Activated CD8-positive, alpha-beta memory T cell treated with anti-CD3 and anti-CD28 coated beads, Interleukin-2, amount 50 U/mL, for 1 hour (primary cell): ENCODE measurements around the gene UQCRC2.
"Not testable (repeated sequence)": the region's sequence is repeated elsewhere in the genome, so short reads cannot be mapped to it uniquely, and the experiment has no call there.

Experiments
- DNase-seq: peaks from one replicate; pipeline ENCODE4 v3.0.0-alpha.2; 2020; ENCODE audit errors: extremely low read depth

UQCRC2 gene

DNA sequence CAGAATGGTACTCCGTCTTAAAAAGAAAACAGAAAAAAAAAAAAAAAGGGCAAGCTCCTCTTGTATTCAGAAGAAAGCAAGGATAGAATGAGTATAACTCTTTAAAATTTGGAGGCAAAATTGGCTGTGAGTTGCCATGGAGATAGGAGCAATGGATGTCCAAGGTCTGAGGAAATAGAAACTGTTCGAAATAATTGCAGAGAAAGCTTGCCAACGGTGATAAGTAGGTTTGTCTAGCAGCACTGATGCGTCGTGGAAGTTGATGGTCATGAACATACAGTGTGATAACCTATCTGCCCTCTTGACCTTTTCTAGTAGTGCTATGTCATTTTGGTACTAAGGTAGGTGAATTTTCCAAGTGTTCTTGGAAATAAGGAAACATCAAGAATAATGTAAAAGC lies 57.7 kb downstream of the UQCRC2 start:
- DNase-seq, result no peak

DNA sequence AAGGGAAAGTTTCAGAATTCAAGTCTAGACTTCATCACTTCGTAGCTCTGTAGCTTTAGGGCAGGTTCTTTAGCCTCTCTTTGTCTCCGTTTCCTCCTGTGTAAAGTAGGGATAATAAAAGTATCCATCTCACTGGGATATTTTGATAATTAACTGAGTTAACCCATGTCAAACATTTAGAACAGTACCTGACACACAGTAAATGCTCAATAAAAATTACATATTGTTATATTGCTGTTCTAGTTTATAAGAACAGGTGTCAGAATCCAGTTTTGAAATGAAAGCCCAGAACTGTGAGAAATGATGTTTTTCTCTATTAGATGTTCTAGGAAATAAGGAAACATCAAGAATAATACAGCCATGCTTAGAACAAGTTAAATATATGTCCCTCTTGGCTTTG lies 59.1 kb downstream of the UQCRC2 start:
- DNase-seq, result no peak

DNA sequence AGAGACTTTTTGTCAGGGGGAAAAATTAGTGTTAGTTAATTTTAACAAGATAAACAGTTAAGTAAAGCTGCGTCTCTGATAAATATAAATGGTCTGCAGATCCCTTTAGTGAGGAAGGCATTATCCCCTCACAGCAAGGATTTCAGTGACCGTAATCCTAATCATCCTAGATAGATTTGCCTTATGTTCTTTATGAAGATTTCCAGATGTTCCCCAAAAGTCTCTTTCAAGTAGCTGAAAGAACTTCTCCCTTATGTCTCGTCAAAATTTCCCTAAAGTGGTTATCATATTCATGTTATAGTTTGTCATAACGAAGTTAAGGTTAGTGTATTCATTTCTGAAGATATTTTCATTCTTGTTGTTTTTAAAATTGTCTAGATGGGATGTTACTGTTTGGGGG lies 60.3 kb downstream of the UQCRC2 start:
- no peak for DNase-seq

DNA sequence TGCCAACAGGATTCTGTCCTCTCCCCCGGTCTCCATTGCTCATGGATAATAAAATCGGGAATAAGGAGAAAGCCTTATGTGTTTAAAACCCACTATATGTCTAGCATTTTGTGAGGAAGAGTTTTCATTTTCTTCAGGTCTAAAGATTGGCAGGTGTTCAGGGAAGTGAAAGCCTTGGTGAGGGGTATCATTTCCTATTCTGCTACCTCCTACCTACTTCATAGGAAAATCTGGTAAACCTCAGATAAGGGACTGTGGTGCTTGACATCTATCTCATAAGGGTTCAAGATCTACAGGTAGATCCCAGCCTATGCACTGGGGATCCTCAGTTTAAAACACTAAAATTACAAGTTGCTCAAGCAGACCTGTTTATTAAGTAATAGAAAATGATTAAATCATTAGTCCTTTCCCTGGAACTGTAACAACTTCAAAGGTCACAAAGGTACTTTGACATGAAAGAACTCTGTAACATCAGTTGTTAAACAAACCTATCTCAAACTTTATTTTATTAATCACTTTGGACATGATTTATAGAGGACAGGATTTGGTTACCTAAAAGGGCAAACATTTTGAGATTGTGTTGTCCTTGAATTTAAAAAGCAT lies 61.2 kb downstream of the UQCRC2 start:
- DNase-seq, result no peak

DNA sequence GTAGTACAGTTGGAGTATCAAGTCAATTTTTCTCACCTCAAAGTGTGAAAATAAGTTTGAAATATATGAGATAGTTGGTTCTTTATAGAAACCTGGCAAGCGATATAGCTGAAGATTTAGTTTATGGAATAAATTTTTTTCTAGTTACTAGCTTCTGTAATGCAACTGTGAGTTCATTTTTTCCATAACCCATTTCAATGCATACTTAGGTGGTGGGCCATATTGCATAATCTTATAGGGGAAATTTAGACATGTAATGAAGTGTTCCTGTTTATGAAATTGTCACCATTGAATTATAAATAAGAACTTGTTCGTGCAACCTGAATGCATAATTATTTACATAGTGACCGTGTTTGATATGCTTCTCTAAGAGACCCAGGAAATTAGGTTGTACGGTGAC lies 63.8 kb downstream of the UQCRC2 start:
- DNase-seq, result no peak

DNA sequence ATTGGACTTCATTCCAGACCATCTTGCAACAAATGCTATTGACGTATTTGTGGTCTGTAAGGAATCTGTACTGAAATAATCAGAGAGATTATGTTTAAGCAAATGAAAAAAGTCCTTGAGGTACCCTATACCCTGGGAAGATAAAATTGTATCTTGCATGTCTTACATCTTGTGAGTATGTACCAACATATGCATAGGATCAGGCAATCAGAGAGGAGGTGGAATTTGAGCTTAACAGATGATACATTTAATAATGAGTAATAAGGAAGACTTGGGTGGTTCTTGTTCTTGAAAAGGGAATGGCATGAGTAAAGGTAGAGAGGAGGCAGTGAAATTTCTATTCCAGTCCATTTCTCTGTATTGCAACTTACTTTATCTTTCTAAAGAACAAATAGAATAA lies 65.4 kb downstream of the UQCRC2 start:
- DNase-seq, result no peak

DNA sequence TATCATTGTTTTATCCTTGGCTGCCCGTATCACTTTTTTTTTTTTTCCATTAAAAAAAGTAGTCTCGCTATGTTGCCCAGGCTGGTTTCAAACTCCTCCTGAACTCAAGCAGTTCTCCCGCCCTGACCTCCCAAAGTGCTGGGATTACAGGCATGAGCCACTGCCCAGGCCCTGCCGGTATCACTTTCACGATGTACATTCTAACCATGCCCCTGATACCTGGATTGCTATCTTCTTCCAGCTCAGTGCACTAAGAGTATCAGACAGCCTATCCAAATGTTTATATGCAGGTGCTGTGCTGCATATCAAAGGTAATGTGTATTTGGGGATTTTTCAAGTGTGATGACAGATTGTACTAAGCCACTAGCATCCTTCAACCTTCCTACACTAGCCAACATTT lies 69.0 kb downstream of the UQCRC2 start:
- no peak for DNase-seq

DNA sequence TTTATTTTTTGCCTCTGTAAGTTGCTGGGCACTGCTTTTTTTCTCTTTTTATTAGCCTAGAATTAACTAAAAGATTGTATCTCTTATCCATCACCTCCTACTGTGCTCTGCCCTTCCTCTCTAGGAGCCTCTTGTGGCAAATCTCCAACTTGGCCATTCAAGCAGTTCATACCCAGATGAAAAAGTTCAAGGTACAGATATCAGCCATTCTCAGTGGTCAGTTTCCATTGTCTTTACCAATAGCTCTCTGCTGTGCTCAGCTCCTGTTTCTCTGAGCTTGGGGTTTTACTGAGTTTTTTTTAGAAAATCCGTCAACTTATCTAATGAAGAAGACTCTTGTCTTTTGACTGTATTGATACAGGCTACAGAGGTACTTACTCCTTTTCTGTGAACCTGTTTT lies 70.3 kb downstream of the UQCRC2 start:
- no peak for DNase-seq

DNA sequence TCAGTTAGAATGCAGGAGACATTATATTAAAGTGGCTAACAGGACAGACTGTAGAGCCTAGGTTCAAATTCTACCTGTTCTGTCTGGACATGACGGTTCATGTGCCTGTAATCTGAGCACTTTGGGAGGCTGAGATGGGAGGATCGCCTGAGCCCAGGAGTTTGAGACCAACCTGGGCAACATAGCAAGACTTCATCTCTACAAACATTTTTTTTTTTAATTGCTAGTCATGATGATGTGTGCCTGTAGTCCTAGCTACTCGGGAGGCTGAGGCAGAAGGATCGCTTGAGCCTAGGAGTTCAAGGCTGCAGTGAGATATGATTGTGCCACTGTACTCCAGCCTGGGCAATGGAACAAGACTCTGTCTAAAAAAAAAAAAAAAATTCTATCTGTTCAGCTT lies 71.6 kb downstream of the UQCRC2 start:
- not testable (repeated sequence) for DNase-seq

DNA sequence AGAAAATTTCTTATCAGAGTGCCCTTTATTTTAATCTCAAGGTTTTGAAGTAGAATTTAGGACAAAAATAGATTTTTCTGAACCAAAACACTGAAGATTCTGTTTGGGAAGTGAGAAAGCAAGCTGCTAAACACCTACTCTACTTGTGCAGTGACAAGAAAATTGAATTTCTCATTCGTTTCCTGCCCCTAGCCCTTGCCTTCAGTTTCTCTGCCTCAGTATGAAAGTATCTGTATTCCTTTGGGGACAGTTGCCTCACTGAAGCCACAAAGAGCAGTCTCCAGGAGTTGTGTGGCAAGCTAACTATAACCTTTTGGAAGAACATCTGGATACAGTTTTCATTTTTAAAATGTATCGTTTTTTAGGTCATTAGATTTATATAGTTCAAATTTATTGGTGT lies 74.5 kb downstream of the UQCRC2 start:
- no peak for DNase-seq

DNA sequence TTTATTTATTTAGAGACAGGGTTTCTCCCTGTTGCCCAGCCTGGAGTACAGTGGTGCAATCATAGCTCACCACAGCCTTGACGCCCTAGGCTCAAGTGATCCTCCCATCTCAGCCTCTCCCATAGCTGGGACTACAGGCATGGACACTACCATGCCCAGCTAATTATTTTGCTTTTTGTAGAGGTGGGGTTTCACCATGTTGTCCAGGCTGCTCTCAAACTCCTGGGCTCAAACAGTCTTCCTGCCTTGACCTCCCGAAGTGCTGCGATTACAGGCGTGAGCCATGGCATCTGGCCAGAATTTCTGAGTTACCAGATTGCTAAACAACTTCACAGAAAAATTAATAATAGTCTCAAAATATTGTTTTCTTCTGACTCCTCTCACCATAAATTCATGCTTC lies 76.5 kb downstream of the UQCRC2 start:
- DNase-seq, result no peak

DNA sequence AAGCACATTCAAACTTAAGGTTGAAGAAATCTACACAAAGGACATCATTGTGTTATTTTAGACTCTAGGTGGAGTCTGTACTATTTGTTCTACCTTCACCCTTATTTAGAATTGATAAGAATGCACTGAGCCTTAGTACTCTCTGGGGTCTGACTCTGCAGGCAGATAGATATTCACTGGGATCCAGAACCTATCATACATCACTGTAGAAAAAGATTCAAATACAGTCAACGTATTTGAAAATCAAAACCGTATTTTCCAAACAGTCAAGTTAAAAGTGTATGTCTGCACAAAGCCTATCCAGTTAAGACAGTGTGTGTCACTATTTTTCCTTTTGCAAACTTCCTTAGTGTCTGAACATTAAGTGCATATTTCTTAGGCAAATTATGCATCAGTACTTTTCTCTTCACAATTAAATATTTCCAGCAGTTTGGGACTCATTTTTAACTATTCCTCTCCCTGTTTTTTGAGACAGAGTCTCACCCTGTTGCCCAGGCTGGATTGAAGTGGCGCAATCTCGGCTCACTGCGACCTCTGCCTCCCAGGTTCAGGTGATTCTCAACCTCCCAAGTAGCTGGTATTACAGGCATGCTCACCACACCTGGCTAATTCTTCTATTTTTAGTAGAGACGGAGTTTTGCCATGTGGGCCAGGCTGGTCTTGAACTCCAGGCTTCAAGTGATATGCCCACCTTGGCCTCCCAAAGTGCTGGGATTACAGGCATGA lies 77.1 kb downstream of the UQCRC2 start:
- no peak for DNase-seq

DNA sequence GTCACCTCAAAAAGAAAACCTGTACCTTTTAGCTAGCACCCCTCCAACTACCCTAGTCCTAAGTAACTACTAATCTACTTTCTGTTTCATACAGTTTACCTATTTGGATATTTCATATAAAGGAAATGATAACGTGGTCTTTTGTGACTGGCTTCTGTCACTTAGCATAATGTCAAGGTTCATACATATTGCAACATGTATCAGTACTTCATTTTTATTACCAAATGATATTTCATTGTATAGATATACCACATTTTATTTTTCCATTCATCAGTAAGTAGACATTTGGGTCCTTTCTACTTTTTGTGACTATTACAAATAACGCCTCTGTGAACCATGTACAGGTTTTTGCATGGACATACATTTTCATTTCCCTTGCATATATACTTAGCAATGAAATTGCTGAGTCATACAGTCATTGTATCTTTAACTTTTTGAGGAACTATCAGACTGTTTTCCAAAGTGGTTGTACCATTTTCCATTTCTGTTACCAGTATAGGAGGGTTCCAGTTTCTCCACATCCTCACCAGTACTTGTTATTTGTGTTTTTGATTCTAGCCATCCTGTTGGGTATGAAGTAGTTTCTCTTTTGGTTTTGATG lies 78.4 kb downstream of the UQCRC2 start:
- no peak for DNase-seq
